Endothelial cell of umbilical vein (primary cell): Measurements from ENCODE around the gene MINDY2. TPM values are rescaled to one million over a fixed set of nuclear protein-coding genes. Genes with fewer than 3 reads are reported as not detected.

Experiments
- BruUV-seq: library from RNA; stranded (reverse); fragments of 400-500 nt; replicated peaks from 2 replicates; lab custom pipeline; 2021; lab: Mats Ljungman, UMichigan
- CTCF ChIA-PET: fragments of 300-600, 350-600 bp; sonication (Branson Sonifier 250); formaldehyde crosslinking; loops from one replicate; lab custom pipeline; 2021; ENCODE audit warnings: antibody characterized with exemption, inconsistent platforms; lab: Charles Lee
- POLR2A ChIA-PET: fragments of 300-600, 350-600 bp; sonication (Branson Sonifier 250); formaldehyde crosslinking; loops from one replicate; lab custom pipeline; 2021; ENCODE audit warnings: antibody characterized with exemption, inconsistent platforms; lab: Charles Lee
- DNase-seq: peaks from one replicate; pipeline ENCODE4 v3.0.0-alpha.2; 2011; ENCODE audit warnings: low read depth, low spot score
- FAIRE-seq: peaks from 2 replicates; lab custom pipeline; 2011; peaks lifted over from hg19 to GRCh38; lab: Jason Lieb, UNC
- H2AFZ ChIP-seq: 2 replicates; pipeline ENCODE4 v1.6.0; 2012; ENCODE audit warnings: low read depth, low read length, control low read depth, inconsistent platforms
- H3K27ac ChIP-seq: 2 replicates; pipeline ENCODE4 v1.5.1; 2011; ENCODE audit warnings: low read depth, mild to moderate bottlenecking, control low read depth, low read length, moderate library complexity; ENCODE audit not compliant: insufficient read depth
- H3K27me3 ChIP-seq, 2 experiments: 2 replicates each; pipeline versions ENCODE4 v1.6.0 to v1.6.1; 2011; ENCODE audit warnings: low read length in 2 of 2, mixed read lengths in 1 of 2; ENCODE audit not compliant: control insufficient read depth in 2 of 2, insufficient read depth in 2 of 2
- H3K36me3 ChIP-seq, 2 experiments: 2 replicates in 1 of 2; 3 replicates in 1 of 2; pipeline ENCODE4 v1.5.1; 2011; ENCODE audit warnings: low read length in 2 of 2, mild to moderate bottlenecking in 1 of 2, moderate library complexity in 1 of 2; ENCODE audit not compliant: control insufficient read depth in 2 of 2, insufficient read depth in 2 of 2; ENCODE audit errors: extremely low read depth in 1 of 2
- H3K4me1 ChIP-seq: 3 replicates; pipeline ENCODE4 v1.5.1; 2011; ENCODE audit warnings: mild to moderate bottlenecking, low read length; ENCODE audit not compliant: control insufficient read depth, insufficient read depth; ENCODE audit errors: extremely low read depth
- H3K4me2 ChIP-seq: 2 replicates; pipeline ENCODE4 v1.6.1; 2011; ENCODE audit warnings: low read length, control low read depth, mixed read lengths; ENCODE audit not compliant: insufficient read depth
- H3K4me3 ChIP-seq, 3 experiments: fragments of 200-600 bp in 1 of 3; sonication (generic), shearing (Covaris generic) in 1 of 3; replicated peaks in 1 of 3; 2 replicates each; pipeline ENCODE4 v1.5.1; 2011 to 2016; ENCODE audit warnings: control low read depth in 3 of 3, low read length in 3 of 3, mild to moderate bottlenecking in 2 of 3, inconsistent platforms in 1 of 3, low read depth in 1 of 3, moderate library complexity in 1 of 3; ENCODE audit not compliant: insufficient read depth in 1 of 3
- H3K79me2 ChIP-seq: 2 replicates; pipeline ENCODE4 v1.6.0; 2012; ENCODE audit warnings: low read length, inconsistent platforms; ENCODE audit not compliant: control insufficient read depth, insufficient read depth
- H3K9ac ChIP-seq: replicated peaks from 2 replicates; pipeline ENCODE3; 2011; ENCODE audit warnings: low read length, control low read depth; ENCODE audit not compliant: insufficient read depth; ENCODE audit errors: extremely low read depth
- H3K9me1 ChIP-seq: replicated peaks from 3 replicates; pipeline ENCODE4 v1.6.0; 2011; ENCODE audit warnings: mild to moderate bottlenecking, low read length; ENCODE audit not compliant: control insufficient read depth, insufficient read depth; ENCODE audit errors: extremely low read depth
- H3K9me3 ChIP-seq: replicated peaks from 2 replicates; pipeline ENCODE4 v1.5.1; 2012; ENCODE audit warnings: low read length, inconsistent platforms; ENCODE audit not compliant: control insufficient read depth, insufficient read depth
- H4K20me1 ChIP-seq: replicated peaks from 2 replicates; pipeline ENCODE3; 2011; ENCODE audit warnings: mild to moderate bottlenecking, low read length; ENCODE audit not compliant: control insufficient read depth, insufficient read depth; ENCODE audit errors: extremely low read depth
- CTCF ChIP-seq, 2 donors: IDR thresholded peaks; 1 replicate in 1 of 2; 2 replicates in 1 of 2; pipeline ENCODE4 v1.5.1; 2011; ENCODE audit warnings: low read length in 2 of 2, mild to moderate bottlenecking in 2 of 2, moderate library complexity in 2 of 2, control low read depth in 1 of 2, inconsistent platforms in 1 of 2, low read depth in 1 of 2; ENCODE audit not compliant: insufficient read depth in 1 of 2; ENCODE audit errors: extremely low read depth in 1 of 2
- EZH2 ChIP-seq: IDR thresholded peaks from 2 replicates; pipeline ENCODE4 v1.6.1; 2012; ENCODE audit warnings: borderline replicate concordance, low read depth, mild to moderate bottlenecking, moderate library complexity, low read length, inconsistent platforms; ENCODE audit not compliant: severe bottlenecking
- FOS ChIP-seq: IDR thresholded peaks from 2 replicates; pipeline ENCODE4 v1.6.1; 2011; ENCODE audit warnings: mild to moderate bottlenecking, low read length, moderate library complexity, borderline replicate concordance; ENCODE audit not compliant: insufficient read depth
- GATA2 ChIP-seq: IDR thresholded peaks from 2 replicates; pipeline ENCODE4 v1.7.0; 2011; ENCODE audit warnings: low read depth, mild to moderate bottlenecking, moderate library complexity, mixed read lengths, low read length; ENCODE audit not compliant: insufficient read length, insufficient read depth
- MAX ChIP-seq: IDR thresholded peaks from 2 replicates; pipeline ENCODE4 v1.6.1; 2011; ENCODE audit not compliant: insufficient read depth, insufficient read length
- MYC ChIP-seq: IDR thresholded peaks from one replicate; pipeline ENCODE4 v1.6.1; 2011; ENCODE audit warnings: mild to moderate bottlenecking, low read depth, low read length
- POLR2AphosphoS5 ChIP-seq: IDR thresholded peaks from 2 replicates; pipeline ENCODE4 v1.6.1; 2012; ENCODE audit warnings: low read depth, mild to moderate bottlenecking, control low read depth, low read length, moderate library complexity; ENCODE audit not compliant: insufficient read depth
- dilution Hi-C: fragments of 300-500 bp; cut with MboI; formaldehyde crosslinking; loops from one replicate; pipeline ENCODE4 v1.15.0; 2019; ENCODE audit warnings: low sequenced_read_pairs; ENCODE audit not compliant: extremely low pct_ligation_motif_present
- intact Hi-C: fragments of 100-400 bp; cut with micrococcal nuclease; formaldehyde crosslinking; loops from one replicate; pipeline ENCODE4 v1.10.0; 2022
- polyA plus RNA-seq, 4 experiments: library from polyadenylated mRNA; depleted of rRNA in 3 of 4; stranded (reverse) in 3 of 4; unstranded in 1 of 4; fragments of >200 nt; gene quantifications; 2 replicates each; pipeline versions ENCODE4 v1.2.1 to v1.2.3, GENCODE V29; 2011 to 2012; ENCODE audit warnings: missing spikeins in 1 of 4
- total RNA-seq: library from RNA; stranded (reverse); gene quantifications from 2 replicates; pipeline ENCODE4 v1.2.3, GENCODE V29; 2021

The MINDY2 gene
- total and polyA plus RNA-seq, 2 donors (not counting 3 experiments of a cell fraction or from before 2014, with no cell fraction given): 1.6 to 13.7 TPM

- dilution Hi-C loops (no loop called here), intact Hi-C loops (loop anchor here (2.0 kb wide), 1 partner anchor 534 kb away; no protein-coding TSS in a partner anchor)
- Histone ChIP-seq H3K9me3 (no peaks in the 10 kb centered on the region), H3K9me1 (no peaks in the 10 kb centered on the region), H3K4me1 (no peaks in the 10 kb centered on the region), H3K9ac (no peak overlapping the region), H3K4me2 (no peak overlapping the region), H3K4me3 (no peak overlapping the region), H4K20me1 (no peaks in the 10 kb centered on the region), H2AFZ (no peak overlapping the region), H3K27me3 (no peaks in the 10 kb centered on the region), H3K36me3 (no peaks in the 10 kb centered on the region), H3K27ac (no peak overlapping the region), H3K79me2 (no peaks in the 10 kb centered on the region)
- no TSS peak for BruUV-seq
- ChIA-PET POLR2A (no interaction called here), CTCF (interaction anchor here (0.8 to 4.1 kb wide), 7 partner anchors 10 to 768 kb away, joined by 3 to 24 read pairs (median 4); partner anchors contain the start of gene MINDY2)
- no peak for FAIRE-seq
- DNase-seq: no peak
- TF ChIP-seq POLR2AphosphoS5 (no peak), MAX (no peak), EZH2 (no peak), GATA2 (no peak), CTCF (IDR thresholded peaks at IDR 0.05; ENCODE audit: extremely low read depth in 1 of 2, insufficient read depth in 1 of 2, low read depth in 1 of 2, low read length in 2 of 2) (no peak), MYC (no peak), FOS (no peak)
Measured at GRCh38 chr15:58761010-58761388, 10.1 kb upstream of the MINDY2 start.
